Stimulated activated CD4-positive, alpha-beta T cell treated with anti-CD3 and anti-CD28 coated beads, Interleukin-12 subunit alpha, Interleukin-12 subunit beta, amount 100 ng/mL, for 48 hours (primary cell): Measurements from ENCODE around the gene CNST.
A peak's percentile ranks its signal among the peaks of the same experiment; 100 is the strongest.
"Not testable (repeated sequence)": the region's sequence is repeated elsewhere in the genome, so short reads cannot be mapped to it uniquely, and the experiment has no call there.

Source experiments
- DNase-seq, 3 donors: peaks; one replicate each; pipeline ENCODE4 v3.0.0-alpha.2; 2020; ENCODE audit warnings: low read depth in 2 of 3, low spot score in 1 of 3

CNST gene

DNA sequence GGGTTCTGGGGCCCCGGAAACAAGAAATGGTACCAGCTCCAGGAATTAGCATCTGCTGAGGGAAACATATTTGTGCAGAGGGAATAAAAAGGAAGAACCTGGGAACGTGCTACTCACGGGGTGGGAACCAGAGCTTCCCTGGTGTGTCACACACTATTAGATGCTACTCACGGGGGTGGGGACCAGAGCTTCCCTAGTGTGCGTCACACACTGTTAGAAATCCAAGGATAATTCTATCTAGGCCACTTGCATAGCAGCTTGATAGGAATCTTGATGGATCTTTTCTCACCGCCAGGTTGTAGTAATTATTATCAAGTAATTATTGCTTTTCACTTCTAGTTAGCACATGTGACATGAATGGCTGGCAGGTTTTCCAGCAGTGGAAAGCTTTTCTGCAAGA, 103.4 kb downstream of the CNST start:
- DNase-seq, result no peak

DNA sequence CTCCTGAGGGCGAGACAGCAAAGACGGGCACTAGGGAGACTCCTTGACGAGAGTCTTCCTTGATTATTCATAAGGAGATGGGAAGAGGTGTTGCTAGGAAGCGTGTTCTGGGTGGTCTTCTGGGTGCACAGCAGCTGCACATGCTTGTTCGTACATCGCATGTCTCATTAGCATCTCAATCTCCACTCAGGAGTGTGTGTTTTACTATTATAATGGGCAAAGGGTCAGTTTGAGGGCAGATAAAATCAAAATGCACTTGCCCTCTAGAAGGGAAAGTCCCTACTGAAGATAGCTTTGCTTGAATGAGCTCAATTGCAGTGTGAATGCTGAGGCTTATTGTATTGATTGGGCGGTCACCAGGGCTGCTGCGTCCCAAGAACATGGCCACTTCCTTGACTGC, 107.8 kb downstream of the CNST start:
- no peak for DNase-seq

DNA sequence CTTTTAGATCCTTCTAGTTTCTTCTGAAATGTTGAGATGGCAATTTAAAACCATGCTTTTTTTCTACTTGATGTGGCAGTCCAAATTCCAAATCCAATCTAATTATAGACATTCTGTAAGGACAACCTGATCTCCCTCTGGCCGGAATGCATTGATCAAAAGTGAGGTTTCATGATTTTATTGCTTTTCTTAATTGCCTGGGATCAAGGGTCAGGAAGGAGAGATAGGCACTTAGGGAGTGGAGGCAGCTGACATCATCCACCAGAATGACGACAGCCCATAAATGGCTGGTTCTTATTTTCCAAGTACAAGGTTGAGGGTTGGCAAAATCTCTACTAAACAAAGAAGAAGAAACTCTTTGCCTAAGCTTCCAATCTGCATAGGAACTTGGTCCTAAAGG, 111.6 kb downstream of the CNST start:
- no peak for DNase-seq

DNA sequence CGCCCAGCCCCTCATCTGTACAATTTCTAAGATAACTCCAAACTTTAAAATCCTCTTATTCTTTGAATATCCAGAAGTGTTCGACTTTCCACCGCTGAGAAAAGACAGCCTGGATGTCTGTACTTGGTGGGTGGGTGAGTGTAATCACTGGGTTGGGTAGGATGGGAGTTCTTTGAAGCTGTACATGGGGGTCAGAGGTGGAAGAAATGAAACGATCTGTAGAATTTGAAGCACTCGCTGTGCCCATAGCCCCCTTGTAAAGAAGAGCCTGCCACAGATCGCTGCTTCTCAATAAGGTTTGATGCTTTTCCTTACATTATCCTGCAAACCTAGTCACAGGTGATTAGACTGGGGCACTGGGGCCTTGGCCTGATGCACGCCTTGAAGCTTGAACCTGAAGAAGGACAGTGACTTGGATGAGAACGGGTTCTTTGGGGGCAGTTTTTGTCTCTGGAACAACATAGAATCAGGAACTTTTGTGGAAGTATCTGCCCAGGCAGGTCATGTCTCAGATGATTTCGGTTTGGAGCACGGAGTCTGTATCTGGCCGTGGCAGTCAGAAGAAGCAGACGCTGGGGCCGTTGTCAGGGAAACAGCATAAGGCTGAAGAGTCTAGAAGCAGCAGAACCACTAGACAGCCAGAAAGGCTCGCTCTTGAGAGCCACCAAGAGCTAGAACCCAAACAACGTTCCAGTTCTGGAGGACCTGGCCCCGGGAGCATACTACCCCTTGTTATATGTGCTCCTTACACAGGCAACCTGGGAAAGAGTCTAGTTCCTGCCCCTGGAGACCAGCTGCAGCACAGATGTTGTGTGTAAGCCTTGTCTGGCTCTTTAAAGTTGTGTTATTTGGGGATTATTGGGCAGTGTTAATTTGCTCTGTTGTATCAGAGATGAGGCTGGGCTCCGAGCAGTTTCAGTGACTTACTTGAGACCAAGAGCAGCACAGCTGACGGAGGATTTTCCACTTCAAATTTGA, 112.8 kb downstream of the CNST start:
- DNase-seq, result no peak

- DNase-seq, result no peak
Measured at GRCh38 chr1:246679794-246680177, 113.5 kb downstream of the CNST start.

DNA sequence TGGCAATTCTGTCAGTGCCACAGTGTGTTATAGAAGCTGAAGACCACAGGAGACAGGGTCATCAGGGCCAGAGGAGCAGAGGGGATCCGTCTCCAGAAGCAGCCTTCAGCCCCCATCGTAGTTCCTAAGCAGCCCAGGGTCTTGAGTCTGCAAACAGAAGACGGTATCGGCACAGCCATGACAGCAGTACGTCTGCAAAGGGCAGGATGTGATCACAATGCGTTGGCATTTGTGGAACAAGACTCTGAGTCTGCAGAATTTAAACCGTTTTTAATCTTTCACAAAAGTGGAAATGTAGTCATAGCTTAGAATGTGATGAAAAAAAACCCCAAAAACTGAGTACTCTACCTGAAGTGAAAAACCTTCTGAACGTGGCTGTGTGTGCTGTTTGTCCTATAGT, 113.9 kb downstream of the CNST start:
- no peak for DNase-seq

- DNase-seq, result no peak
Measured at GRCh38 chr1:246680696-246681130, 114.5 kb downstream of the CNST start.

DNA sequence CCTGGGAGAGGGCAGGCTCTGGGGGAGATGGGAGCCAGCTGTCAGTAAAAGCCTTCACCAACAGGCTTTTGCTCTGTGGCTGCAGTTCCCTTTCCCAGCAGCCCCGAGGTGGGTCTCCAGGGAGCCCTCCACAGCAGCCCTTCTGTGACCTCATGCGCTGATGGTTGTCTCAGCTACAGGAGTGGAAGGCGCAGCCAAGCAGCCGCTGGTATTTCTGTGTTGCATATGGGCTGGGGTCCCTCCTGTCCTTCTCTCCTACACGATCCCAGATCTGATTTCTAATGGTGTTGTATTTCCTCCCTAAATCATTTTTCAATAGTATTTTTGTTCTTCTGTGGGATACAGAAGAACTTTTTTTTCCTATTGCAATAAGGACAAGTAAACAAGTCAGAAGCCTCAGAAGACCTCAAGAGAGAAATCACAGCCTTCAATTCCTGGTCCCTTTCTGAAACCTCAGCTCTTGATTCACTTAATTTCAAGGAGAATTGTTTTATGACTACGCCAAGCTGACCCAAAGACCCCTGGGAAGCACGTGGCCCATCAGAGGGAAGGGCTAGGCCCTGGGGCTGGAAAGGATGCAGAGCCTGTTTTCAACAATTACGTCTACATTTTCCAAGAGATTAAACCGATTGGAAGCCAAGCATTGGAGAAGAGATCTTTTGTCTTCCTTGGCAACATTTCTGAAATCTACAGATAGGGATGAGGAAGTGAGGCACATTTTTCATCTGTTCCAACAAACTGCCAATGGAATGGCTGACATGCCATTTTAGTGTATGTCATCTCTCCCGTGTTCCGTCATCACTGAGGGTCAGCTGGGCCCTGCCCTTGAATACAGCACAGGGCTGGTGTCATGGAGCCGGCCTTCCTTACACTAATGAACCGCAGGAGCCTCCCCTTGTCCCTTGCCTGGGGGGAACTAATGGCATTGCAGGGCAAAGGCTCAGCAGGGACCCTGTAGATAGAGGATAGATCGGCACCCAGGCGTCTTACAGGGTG, 115.9 kb downstream of the CNST start:
- no peak for DNase-seq

- no peak for DNase-seq
Measured at GRCh38 chr1:246683521-246683920, 117.3 kb downstream of the CNST start.

GRCh38 chr1:246687002-246687401, 120.7 kb downstream of the CNST start:
- no peak for DNase-seq

DNA sequence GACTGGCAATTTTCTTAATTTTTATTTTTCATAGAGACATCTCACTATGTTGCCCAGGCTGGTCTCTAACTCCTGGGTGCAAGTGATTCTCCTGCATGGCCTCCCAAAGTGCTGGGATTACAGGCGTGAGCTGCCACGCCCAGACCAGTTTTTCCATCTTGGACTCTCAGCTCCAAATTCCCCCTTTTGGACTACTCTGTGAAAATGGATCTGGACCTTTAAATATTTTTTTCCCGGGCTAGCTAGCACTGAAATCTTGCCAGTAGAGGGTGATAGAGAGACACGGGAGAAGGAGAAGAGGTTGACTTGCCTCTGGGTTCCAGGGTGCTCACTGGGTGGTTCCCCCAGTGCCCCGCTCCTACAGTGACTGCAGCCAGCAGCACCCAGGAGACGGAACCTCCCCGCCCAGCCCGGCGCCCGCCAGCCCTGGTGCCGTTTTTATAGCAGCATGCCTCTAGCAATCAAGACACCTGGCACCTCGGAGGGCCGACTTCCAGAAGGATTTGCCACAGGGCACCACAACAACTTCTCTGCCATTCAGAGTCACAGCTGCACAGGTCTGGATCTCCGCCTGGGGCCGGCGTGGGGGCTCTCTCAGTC, 123.3 kb downstream of the CNST start:
- DNase-seq, result peak; percentile 10 to 35 (median 31)

GRCh38 chr1:246690100-246690499, 123.8 kb downstream of the CNST start:
- DNase-seq, result no peak

DNA sequence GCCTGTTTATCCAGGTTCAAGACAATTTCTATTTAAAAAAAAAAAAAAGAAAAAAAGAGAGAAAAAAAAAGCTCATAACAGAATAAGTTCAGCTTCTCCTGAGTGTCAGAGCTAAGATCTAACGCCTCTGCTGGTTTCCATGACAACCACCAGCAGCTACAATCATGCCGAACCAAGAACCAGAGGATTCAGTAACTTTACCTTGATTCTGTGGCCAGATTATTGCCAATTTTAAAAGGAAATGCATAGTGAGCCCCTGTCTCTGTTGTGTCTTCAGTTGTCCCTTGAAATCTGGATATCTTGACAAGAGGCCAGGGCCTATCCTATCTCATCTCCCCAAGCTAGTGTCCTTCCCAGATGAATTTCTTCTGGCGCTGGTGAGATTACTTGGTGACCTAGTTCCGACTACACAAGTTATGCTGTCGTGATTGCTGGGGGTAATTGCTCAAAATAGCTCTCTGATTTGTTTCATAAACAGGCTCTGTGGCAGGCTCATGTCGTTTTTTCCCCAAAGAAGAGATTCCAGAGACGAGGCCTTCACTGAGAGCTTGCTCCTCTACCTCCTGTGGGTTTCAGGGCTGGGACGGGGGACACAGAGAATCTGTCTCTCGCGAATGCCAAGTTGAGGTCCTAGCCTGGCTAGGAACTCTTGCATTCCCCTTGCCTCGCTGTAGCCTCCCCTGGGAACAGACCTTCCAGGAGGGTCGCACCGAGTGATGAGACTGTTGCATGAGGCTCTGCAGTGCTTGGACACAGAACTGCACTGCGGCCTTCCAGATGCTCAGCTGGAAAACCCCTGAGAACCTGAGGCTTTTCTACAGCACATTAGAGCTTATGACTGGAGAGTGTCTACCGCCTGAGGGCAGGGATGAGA, 125.6 kb downstream of the CNST start:
- DNase-seq, result no peak

GRCh38 chr1:246694213-246694895, 128.1 kb downstream of the CNST start:
- DNase-seq, result not testable (repeated sequence)

- DNase-seq, result no peak
Measured at GRCh38 chr1:246695136-246695535, 128.9 kb downstream of the CNST start.

GRCh38 chr1:246695666-246696065, 129.4 kb downstream of the CNST start:
- DNase-seq, result no peak

- DNase-seq, result no peak
Measured at GRCh38 chr1:246698466-246699094, 132.3 kb downstream of the CNST start.

DNA sequence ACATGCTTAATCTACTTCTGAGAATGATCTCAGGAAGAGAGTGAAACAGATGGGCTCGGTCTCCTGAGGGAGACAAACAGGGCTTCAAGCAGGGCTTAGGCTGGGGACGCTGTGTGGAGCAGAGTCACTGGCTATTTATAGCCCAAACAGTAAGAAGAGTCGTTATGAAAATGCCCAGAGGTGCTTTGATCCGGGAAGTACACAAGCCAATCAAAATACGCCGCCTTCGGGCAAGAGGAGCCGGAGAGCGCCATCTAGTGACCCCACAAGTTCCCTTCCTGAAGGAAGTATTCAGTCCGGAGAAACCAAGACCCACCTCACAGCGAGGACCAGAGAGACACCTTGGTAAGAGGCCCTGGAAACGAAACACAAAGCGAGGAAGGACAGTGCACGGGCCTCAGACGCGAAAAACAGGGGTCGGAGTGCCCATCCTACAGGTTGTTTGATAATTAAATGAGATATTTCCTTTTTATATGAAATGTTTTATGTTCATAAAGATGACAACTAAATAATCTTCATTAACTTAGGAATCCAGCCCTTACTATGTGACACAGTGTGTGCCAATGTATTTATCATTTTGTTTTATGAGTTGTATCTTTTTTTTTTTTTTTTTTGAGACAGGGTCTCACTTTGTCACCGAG, 133.0 kb downstream of the CNST start:
- DNase-seq, result peak; percentile 71 to 78 (median 74)

GRCh38 chr1:246703581-246703980, 137.3 kb downstream of the CNST start:
- no peak for DNase-seq
